T-helper 1 cell (primary cell): ENCODE results near the gene ZNFX1.
"Not testable (repeated sequence)": the region's sequence is repeated elsewhere in the genome, so short reads cannot be mapped to it uniquely, and the experiment has no call there.

Experiments
- DNase-seq, 5 donors: peaks; one replicate each; pipeline ENCODE4 v3.0.0-alpha.2; 2012 to 2020

The ZNFX1 gene

DNA sequence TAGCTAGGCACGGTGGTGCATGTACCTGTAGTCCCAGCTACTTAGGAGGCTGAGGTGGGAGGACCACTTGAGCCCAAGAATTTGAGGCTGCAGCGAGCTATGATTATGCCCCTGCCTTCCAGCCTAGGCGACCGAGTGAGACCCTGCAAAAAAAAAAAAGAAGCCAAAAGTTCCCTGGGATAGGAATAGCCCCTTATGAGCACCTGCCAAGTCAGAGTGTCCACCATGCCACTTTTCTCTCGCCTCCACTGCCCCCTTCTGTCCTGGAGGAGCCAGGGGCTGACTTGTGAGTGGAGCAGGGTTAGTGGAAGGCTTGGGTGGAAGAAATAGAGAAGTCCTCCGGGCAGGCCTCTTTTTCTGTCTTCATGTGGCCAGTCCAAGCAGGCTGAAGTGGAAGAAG is 70.8 kb downstream of the ZNFX1 start:
- no peak for DNase-seq

DNA sequence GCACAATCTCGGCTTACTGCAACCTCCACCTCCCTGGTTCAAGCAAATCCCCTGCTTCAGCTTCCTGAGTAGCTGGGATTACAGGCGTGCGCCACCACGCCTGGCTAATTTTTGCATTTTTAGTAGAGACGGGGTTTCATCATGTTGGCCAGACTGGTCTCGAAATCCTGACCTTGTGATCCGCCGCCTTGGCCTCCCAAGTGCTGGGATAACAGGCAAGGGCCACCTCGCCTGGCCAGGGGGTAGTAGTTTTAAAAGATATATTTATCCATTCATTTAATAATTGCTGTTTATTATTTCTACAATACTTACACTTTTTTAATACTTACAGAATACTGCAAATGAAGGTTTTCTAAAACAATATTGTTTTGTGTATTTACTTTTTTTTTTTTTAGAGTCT is 74.1 kb downstream of the ZNFX1 start:
- DNase-seq: no peak

DNA sequence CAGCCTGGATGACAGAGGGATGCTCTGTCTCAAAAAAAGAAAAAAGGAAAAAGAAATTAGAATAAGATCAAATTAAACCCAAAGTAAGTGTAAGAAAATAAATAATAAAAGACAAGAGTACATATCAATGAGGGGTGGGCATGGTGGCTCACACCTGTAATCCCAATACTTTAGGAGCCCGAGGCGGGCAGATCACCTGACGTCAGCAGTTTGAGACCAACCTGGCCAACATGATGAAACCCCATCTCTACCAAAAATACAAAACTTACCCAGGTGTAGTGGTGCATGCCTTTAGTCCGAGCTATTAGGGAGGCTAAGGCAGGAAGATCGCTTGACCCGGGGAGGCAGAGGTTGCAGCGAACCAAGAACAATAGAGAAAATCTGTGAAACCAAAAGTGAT is 74.8 kb downstream of the ZNFX1 start:
- DNase-seq: no peak

DNA sequence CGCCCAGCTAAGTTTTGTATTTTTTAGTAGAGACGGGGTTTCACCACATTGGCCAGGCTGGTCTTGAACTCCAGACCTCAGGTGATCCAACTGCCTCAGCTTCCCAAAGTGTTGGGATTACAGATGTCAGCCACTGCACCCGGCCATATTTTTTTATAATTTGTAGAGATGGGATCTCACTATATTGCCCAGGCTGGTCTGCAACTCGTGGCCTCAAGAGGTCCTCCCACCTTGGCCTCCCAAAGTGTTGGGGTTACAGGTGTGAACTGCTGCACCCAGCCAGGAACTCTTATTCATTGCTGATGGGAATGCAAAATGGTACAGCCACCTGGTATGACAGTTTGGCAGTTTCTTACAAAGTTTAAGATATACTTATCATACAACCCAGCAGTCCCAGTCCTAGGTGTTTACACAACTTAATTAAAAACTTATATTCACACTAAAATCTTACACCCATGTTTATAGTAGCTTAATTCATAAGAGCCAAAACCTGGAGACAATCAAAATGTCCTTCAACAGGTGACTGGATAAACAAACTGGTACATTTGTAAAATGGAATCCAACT is 78.0 kb downstream of the ZNFX1 start:
- DNase-seq: no peak

GRCh38 chr20:49192944-49193518 is 84.8 kb downstream of the ZNFX1 start:
- DNase-seq: not testable (repeated sequence)
